ENCODE measurements around the gene IDS. TPM values are rescaled to one million over a fixed set of nuclear protein-coding genes. Genes with fewer than 3 reads are reported as not detected.
A peak's percentile ranks its signal among the peaks of the same experiment; 100 is the strongest.
"Not testable (repeated sequence)": the region's sequence is repeated elsewhere in the genome, so short reads cannot be mapped to it uniquely, and the experiment has no call there.

IDS gene
- total RNA-seq, 6 experiments from 2014 or later, result 38.4 to 70.9 (median 55.1) TPM

- no peaks in the 10 kb centered on the region for H3K27me3 Mint-ChIP-seq (ENCODE audit: insufficient read depth)
- H3K36me3 Mint-ChIP-seq (ENCODE audit: low read depth), result no peaks in the 10 kb centered on the region
- no peak for TF ChIP-seq CTCF (IDR thresholded peaks at IDR 0.05)
- peak overlapping the region; percentile 88 for H3K4me3 Mint-ChIP-seq
- H3K9me3 Mint-ChIP-seq, result no peaks in the 10 kb centered on the region
- peak overlapping the region; percentile 83 for H3K27ac Mint-ChIP-seq
- H3K4me1 Mint-ChIP-seq (ENCODE audit: low read depth), result peaks cover 5% of the 10 kb centered on the region; the same call in 1 of the 2 replicates
- DNase-seq, result peak; percentile 91
Observed at GRCh38 chrX:149539283-149540130, 34.4 kb upstream of the IDS start.

- not testable (repeated sequence) for H3K4me3 Mint-ChIP-seq; H3K27ac Mint-ChIP-seq; H3K4me1 Mint-ChIP-seq (ENCODE audit: low read depth); H3K9me3 Mint-ChIP-seq; H3K27me3 Mint-ChIP-seq (ENCODE audit: insufficient read depth); H3K36me3 Mint-ChIP-seq (ENCODE audit: low read depth); DNase-seq
Observed at GRCh38 chrX:149537474-149537873, 32.4 kb upstream of the IDS start.

GRCh38 chrX:149534926-149535602 lies 30.0 kb upstream of the IDS start:
- H3K4me3 Mint-ChIP-seq; H3K9me3 Mint-ChIP-seq; H3K36me3 Mint-ChIP-seq (ENCODE audit: low read depth); H3K27me3 Mint-ChIP-seq (ENCODE audit: insufficient read depth); DNase-seq; H3K27ac Mint-ChIP-seq; H3K4me1 Mint-ChIP-seq (ENCODE audit: low read depth): not testable (repeated sequence)

- H3K4me1 Mint-ChIP-seq (ENCODE audit: low read depth); H3K36me3 Mint-ChIP-seq (ENCODE audit: low read depth); DNase-seq; H3K4me3 Mint-ChIP-seq; H3K27me3 Mint-ChIP-seq (ENCODE audit: insufficient read depth); H3K27ac Mint-ChIP-seq; H3K9me3 Mint-ChIP-seq: not testable (repeated sequence)
Observed at GRCh38 chrX:149533999-149534398, 28.9 kb upstream of the IDS start.

- not testable (repeated sequence) for DNase-seq; H3K36me3 Mint-ChIP-seq (ENCODE audit: low read depth); H3K4me1 Mint-ChIP-seq (ENCODE audit: low read depth); H3K4me3 Mint-ChIP-seq; H3K9me3 Mint-ChIP-seq; H3K27me3 Mint-ChIP-seq (ENCODE audit: insufficient read depth); H3K27ac Mint-ChIP-seq
Observed at GRCh38 chrX:149532868-149533267, 27.8 kb upstream of the IDS start.

GRCh38 chrX:149531599-149531998 lies 26.5 kb upstream of the IDS start:
- H3K4me1 Mint-ChIP-seq (ENCODE audit: low read depth), result no peaks in the 10 kb centered on the region
- no peak overlapping the region for H3K4me3 Mint-ChIP-seq
- no peaks in the 10 kb centered on the region for H3K9me3 Mint-ChIP-seq
- no peak for DNase-seq
- H3K27ac Mint-ChIP-seq, result no peak overlapping the region
- H3K36me3 Mint-ChIP-seq (ENCODE audit: low read depth), result no peaks in the 10 kb centered on the region
- no peak for TF ChIP-seq CTCF (IDR thresholded peaks at IDR 0.05)
- H3K27me3 Mint-ChIP-seq (ENCODE audit: insufficient read depth), result no peaks in the 10 kb centered on the region

- Mint-ChIP-seq H3K4me1 (ENCODE audit: low read depth) (no peaks in the 10 kb centered on the region), H3K36me3 (ENCODE audit: low read depth) (no peaks in the 10 kb centered on the region), H3K9me3 (no peaks in the 10 kb centered on the region), H3K27ac (no peak overlapping the region), H3K4me3 (no peak overlapping the region), H3K27me3 (ENCODE audit: insufficient read depth) (no peaks in the 10 kb centered on the region; the same call in 1 of the 2 replicates)
- TF ChIP-seq CTCF (IDR thresholded peaks at IDR 0.05), result no peak
- DNase-seq, result no peak
Observed at GRCh38 chrX:149528381-149528780, 23.3 kb upstream of the IDS start.

All from HFFc6 (cell line).